ENCODE measurements around the gene MYO7B. TPM values are rescaled to one million over a fixed set of nuclear protein-coding genes. Genes with fewer than 3 reads are reported as not detected.

MYO7B gene
- total and polyA plus RNA-seq, 2 donors (not counting 1 experiment from before 2014, with no cell fraction given) = 5.0 to 68.2 TPM

DNA sequence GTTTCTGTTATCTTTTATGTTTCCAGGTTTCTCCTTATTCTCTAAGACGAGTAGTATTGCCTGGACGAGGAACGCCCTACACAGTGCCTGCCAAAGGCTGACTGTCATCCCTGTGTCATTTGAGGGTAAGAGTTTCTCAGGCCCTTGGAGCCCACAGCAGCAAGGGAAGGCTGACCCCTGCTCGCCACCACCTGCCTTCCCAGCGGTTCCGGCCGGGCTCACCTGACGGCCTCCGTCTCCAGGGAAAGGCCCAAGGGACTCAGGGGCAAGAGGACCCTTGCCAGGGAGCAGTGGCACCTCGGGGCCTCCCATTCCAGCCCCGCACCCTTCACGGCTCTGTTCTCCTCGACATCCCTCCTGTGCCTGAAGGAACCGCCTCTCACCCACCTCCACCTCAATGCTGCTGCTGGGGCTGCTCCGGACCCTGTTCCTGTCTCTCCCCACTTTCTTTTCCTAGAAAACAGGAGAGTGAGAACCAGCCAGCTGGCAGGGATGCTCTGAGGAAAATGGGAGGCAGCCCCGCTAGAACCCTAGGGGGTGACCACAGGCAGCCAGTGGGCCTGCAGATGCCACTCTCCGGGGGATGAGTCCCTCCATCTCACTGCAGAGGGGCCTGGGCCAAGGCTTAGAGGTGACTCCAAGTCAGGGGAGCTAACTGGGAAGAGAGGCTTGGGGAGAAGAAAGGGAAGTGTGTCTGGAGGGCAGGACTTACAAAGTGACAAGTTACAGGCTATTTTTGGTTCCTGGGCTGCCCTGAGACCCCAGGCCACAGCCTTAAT lies 138.0 kb downstream of the MYO7B start:
- DNase-seq = no peak
- Histone ChIP-seq H2AFZ (ENCODE audit: insufficient read depth, low read depth, low read length, poor library complexity, severe bottlenecking) (no peak overlapping the region), H3K9ac (ENCODE audit: low read length) (no peak overlapping the region), H3K4me2 (replicated peaks; ENCODE audit: low read depth, low read length, poor library complexity, severe bottlenecking) (no peak overlapping the region), H3K9me3 (ENCODE audit: control extremely low read depth in 1 of 3, control insufficient read depth in 2 of 3, insufficient read depth in 1 of 3, low read length in 2 of 3) (peaks cover 0 to 3% (median 0%) of the 10 kb centered on the region in 3 donors), H4K20me1 (ENCODE audit: control insufficient read depth, insufficient read depth, low read length, poor library complexity, severe bottlenecking) (no peaks in the 10 kb centered on the region), H3K4me3 (ENCODE audit: control extremely low read depth in 1 of 5, extremely low read depth in 1 of 5, insufficient read depth in 1 of 5, low read depth in 2 of 5, low read length in 4 of 5) (no peak overlapping the region), H3K36me3 (replicated peaks in 1 of 2; ENCODE audit: control extremely low read depth in 1 of 2, control insufficient read depth in 1 of 2, extremely low read depth in 1 of 2, insufficient read depth in 2 of 2, low read length in 1 of 2) (no peaks in the 10 kb centered on the region), H3K4me1 (ENCODE audit: control insufficient read depth in 2 of 2, insufficient read depth in 2 of 2, low read length in 2 of 2) (peaks cover 12 to 14% of the 10 kb centered on the region in 2 donors), H3K27ac (ENCODE audit: low read length in 2 of 2) (no peak overlapping the region), H3K27me3 (replicated peaks in 1 of 4; ENCODE audit: control extremely low read depth in 1 of 4, control insufficient read depth in 3 of 4, insufficient read depth in 4 of 4, low read length in 3 of 4) (peaks cover 0 to 36% (median 23%) of the 10 kb centered on the region in 4 experiments), H3K79me2 (ENCODE audit: control insufficient read depth, insufficient read depth, low read length) (no peaks in the 10 kb centered on the region)
- H3K4me1 Mint-ChIP-seq = peaks cover 11% of the 10 kb centered on the region
- H3K27me3 Mint-ChIP-seq = peaks cover 43% of the 10 kb centered on the region
- no peak for TF ChIP-seq EZH2 (IDR thresholded peaks at IDR 0.05; ENCODE audit: borderline replicate concordance, insufficient read depth, low read depth, low read length, poor library complexity, severe bottlenecking)
- TF ChIP-seq, protein P1, sequence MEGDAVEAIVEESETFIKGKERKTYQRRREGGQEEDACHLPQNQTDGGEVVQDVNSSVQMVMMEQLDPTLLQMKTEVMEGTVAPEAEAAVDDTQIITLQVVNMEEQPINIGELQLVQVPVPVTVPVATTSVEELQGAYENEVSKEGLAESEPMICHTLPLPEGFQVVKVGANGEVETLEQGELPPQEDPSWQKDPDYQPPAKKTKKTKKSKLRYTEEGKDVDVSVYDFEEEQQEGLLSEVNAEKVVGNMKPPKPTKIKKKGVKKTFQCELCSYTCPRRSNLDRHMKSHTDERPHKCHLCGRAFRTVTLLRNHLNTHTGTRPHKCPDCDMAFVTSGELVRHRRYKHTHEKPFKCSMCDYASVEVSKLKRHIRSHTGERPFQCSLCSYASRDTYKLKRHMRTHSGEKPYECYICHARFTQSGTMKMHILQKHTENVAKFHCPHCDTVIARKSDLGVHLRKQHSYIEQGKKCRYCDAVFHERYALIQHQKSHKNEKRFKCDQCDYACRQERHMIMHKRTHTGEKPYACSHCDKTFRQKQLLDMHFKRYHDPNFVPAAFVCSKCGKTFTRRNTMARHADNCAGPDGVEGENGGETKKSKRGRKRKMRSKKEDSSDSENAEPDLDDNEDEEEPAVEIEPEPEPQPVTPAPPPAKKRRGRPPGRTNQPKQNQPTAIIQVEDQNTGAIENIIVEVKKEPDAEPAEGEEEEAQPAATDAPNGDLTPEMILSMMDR (IDR thresholded peaks at IDR 0.05) = no peak
- WGBS (ENCODE audit: insufficient coverage) = 97% methylated on average over 15 of the region's 17 CpGs
- intact Hi-C loops (cut with micrococcal nuclease) = no loop called here
- no peak overlapping the region for H3K27ac Mint-ChIP-seq
- no peak for ATAC-seq (ENCODE audit: low read depth)
- ChIA-PET POLR2A (no interaction called here), CTCF (interaction anchor here (1.2 kb wide), 1 partner anchor 29 kb away, joined by 3 read pairs; no protein-coding TSS in a partner anchor)
- H3K4me3 Mint-ChIP-seq = peak overlapping the region; percentile 54
- H3K9me3 Mint-ChIP-seq (ENCODE audit: insufficient read depth) = no peaks in the 10 kb centered on the region

All from B cell (primary cell).